HG03097 (cell line): Measurements from ENCODE around the gene TMEM51.
A peak's percentile ranks its signal among the peaks of the same experiment; 100 is the strongest.

Experiments used
- ATAC-seq: cut with Tn5 transposase; IDR thresholded peaks from one replicate; pipeline ENCODE4 v1.9.1; 2021; ENCODE audit not compliant: unreplicated experiment, low FRiP score

TMEM51 gene

GRCh38 chr1:15212216-15212953 is 58.8 kb downstream of the TMEM51 start:
- no peak for ATAC-seq

DNA sequence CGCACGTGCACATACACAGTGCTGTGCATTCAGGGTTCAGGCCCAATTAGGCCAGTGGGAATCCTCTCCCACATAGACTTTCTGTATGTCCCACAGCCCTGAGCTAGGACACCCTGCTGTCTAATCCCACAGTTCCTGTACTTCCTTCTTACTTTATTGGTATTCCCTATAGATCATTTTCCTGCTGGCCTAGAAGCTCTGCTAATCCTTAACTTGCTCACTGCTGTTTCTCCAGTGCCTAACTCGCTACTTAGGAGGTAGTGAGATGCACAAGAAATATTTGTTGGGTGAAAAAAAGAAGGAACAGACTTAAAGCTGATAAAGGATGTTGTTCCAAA is 59.4 kb downstream of the TMEM51 start:
- no peak for ATAC-seq

DNA sequence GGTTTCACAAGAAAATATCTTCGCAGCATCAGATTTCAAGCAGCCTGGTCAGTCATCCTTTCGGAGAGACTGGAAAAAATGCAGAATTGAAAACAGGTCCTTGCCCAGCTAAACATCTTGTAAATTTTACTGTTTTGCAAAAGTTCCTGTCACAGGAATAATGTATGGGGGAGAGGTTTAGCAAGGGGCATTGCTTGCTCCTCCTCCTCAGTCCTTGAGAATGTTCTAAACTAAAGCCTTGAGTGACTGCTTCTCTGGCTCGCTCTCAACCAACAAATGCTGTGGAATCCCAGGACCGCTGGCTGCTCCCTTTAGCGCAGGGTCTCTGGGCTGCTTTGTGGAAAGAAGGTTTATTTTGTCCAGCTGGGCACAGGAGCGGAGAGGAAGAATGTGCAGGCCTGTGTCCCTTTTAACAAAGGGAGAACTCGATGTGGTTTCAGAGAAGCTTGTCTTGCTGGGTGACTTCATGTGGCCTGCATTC is 59.8 kb downstream of the TMEM51 start:
- ATAC-seq: no peak

DNA sequence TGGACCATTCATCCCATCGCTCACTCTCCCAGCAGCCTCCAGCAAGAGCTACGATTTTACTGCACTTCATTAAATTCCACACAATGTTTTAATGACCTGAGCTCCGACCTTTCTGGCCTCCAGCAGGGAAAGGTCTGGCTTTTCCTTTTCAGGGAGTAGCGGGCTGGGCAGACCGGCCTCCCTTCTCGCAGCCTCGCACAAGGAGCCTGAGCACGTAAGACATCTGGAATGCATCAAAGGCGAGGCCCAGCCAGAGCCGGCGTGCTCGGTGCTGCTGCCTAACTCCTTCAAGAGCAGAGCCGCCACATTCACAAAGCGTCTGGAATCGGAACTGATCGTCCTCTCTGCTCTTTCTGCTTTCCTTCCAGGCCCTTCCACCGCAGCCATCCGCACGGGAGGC is 61.0 kb downstream of the TMEM51 start:
- no peak for ATAC-seq

DNA sequence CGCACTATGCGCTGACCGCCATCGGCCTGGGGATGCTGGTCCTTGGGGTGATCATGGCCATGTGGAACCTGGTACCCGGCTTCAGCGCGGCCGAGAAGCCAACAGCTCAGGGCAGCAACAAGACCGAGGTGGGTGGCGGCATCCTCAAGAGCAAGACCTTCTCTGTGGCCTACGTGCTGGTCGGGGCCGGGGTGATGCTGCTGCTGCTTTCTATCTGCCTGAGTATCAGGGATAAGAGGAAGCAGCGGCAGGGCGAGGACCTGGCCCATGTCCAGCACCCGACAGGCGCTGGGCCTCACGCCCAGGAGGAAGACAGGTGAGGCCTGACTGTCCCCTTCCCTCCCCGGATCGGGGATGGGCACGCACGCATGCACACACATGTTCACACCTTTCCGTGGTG is 61.6 kb downstream of the TMEM51 start:
- no peak for ATAC-seq

GRCh38 chr1:15217654-15218053 is 64.1 kb downstream of the TMEM51 start:
- no peak for ATAC-seq

GRCh38 chr1:15218287-15219279 is 65.0 kb downstream of the TMEM51 start:
- no peak for ATAC-seq

- ATAC-seq: no peak
Measured at GRCh38 chr1:15219280-15220023, 65.9 kb downstream of the TMEM51 start.

GRCh38 chr1:15220024-15220392 is 66.5 kb downstream of the TMEM51 start:
- ATAC-seq: no peak

- no peak for ATAC-seq
Measured at GRCh38 chr1:15220825-15221431, 67.4 kb downstream of the TMEM51 start.

GRCh38 chr1:15222653-15223303 is 69.2 kb downstream of the TMEM51 start:
- ATAC-seq: no peak

- no peak for ATAC-seq
Measured at GRCh38 chr1:15224259-15224869, 70.8 kb downstream of the TMEM51 start.

DNA sequence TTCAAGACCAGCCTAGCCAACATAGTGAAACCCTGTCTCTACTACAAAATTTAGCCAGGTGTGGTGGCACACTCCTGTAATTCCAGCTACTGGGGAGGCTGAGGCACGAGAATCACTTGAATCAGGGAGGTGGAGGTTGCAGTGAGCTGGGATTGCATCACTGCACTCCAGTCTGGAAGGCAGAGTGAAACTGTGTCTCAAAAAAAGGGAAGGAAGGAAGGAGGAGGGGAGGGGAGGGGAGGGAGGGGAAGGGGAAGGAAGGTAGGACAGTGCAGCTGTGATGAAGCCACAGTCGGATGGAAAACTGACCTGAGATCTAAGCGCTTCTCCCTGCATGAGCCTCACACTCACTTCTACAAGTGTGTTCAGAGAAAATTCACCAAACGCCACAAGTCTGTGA is 71.4 kb downstream of the TMEM51 start:
- no peak for ATAC-seq

- ATAC-seq: no peak
Measured at GRCh38 chr1:15225461-15225860, 71.9 kb downstream of the TMEM51 start.

DNA sequence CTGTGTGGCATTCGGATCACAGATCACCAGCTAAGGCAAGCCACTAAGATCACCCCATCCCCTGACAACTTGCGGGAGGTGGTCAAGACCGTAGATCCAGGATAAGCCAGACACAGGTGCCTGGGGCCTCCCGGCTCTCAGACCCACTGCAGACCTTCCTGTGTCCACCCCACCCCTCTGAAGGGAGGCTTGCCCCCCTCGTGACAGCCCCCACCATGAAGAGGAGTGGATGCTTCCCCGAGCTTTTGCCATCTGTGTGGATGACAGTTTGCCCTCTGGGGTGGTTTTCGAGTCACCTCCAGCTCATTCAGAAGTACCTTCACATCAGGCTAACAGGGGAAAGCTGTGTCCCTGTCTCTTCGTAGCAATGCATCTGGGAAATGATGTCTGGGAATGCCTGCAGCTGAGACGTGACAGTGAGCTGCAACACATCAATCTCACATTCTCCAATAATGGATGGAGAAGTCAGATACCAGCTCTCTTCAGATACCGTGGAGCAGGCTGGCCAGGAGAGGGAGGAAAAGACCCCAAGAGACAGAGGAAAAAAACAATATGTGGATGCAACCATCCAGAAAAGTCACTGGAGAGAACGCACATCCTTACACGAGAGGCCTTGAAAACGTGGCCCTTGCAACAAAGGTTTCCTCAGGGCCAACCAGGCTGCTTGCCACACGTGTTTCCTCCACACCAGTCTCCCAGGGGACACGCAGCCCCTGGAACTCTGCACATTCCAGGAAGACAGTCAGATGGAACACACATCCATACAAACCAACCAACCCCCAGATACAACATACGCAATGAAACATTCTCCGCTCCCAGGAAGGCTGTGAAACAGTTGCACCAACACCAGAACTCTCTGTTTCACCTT is 73.1 kb downstream of the TMEM51 start:
- no peak for ATAC-seq

DNA sequence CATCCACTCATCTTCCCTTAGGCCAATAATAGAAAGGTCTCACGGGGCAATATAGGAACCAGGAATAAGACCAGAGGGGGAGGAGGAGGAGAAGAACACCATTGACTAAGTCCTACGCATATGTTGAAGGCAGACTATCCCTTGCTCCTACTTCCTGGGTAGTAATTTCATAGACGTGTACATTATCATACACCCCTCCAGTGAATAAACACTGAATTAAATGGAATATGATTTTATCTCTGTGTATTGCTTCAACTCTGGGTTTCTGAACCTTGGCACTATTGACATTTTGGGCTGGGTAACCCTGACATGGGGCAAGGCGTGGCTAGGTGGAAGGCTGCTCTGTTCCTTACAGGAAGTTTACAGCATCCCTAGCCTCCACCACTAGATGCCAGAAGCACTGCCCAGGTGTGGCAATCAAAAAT is 76.2 kb downstream of the TMEM51 start:
- no peak for ATAC-seq

GRCh38 chr1:15231714-15232201 is 78.2 kb downstream of the TMEM51 start:
- ATAC-seq: peak; percentile 84

DNA sequence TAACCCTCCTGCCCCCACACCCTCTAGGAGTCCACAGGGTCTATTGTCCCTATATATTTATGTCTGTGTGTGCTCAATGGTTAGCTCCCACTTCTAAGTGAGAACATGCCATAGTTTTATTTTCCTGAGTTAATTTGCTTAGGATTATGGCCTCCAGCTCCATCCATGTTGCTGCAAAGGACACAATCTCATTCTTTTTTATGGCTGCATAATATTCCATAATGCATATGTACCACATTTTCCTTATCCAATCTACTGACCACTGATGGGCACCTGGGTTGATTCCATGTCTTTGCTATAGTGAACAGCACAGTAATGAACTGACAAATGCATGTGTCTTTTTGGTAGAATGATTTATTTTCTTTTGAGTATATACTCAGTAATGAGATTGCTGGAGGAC is 80.1 kb downstream of the TMEM51 start:
- no peak for ATAC-seq

DNA sequence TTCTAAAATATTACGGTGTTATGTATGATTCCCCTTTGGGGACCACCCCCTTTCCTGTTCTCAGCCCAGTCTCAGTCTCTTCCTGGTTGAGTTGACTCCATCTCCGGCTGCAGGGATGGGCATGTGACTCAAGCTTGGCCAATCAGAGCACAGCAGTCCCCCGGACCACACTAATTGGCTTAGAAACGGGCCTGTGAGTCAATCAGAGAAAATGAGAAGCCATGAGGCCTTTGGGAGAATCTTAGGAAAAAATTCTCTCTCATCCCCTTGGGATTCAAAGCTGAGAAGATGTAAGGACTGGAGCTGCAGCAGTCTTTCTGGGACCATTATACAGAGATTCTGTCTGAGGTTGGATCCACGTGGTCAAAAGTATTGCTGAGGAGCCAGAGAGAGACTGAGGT is 82.8 kb downstream of the TMEM51 start:
- no peak for ATAC-seq
